Endothelial cell (in vitro differentiated cells): ENCODE results near the gene DENND1A. TPM values are rescaled to one million over a fixed set of nuclear protein-coding genes. Genes with fewer than 3 reads are reported as not detected.
A peak's percentile ranks its signal among the peaks of the same experiment; 100 is the strongest.

Experiments
- DNase-seq: peaks from one replicate; pipeline ENCODE4 v3.0.0; 2021; ENCODE audit warnings: low spot score
- H3K27ac Mint-ChIP-seq: one replicate; pipeline ENCODE4 v1.8.0; 2021; ENCODE audit warnings: mixed read lengths, inconsistent platforms; ENCODE audit not compliant: unreplicated experiment
- H3K27me3 Mint-ChIP-seq: one replicate; pipeline ENCODE4 v1.8.0; 2021; ENCODE audit warnings: mild to moderate bottlenecking, moderate library complexity, mixed read lengths, inconsistent platforms; ENCODE audit not compliant: unreplicated experiment
- H3K36me3 Mint-ChIP-seq: one replicate; pipeline ENCODE4 v1.8.0; 2021; ENCODE audit warnings: mild to moderate bottlenecking, low read depth, mixed read lengths, inconsistent platforms; ENCODE audit not compliant: unreplicated experiment
- H3K4me1 Mint-ChIP-seq: one replicate; pipeline ENCODE4 v1.8.0; 2021; ENCODE audit warnings: mild to moderate bottlenecking, mixed read lengths, inconsistent platforms; ENCODE audit not compliant: unreplicated experiment
- H3K4me3 Mint-ChIP-seq: one replicate; pipeline ENCODE4 v1.8.0; 2021; ENCODE audit warnings: mild to moderate bottlenecking, mixed read lengths, inconsistent platforms; ENCODE audit not compliant: unreplicated experiment
- H3K9me3 Mint-ChIP-seq: one replicate; pipeline ENCODE4 v1.8.0; 2021; ENCODE audit warnings: mixed read lengths, inconsistent platforms; ENCODE audit not compliant: unreplicated experiment
- CTCF ChIP-seq: fragments of 200-600 bp; sonication (generic); IDR thresholded peaks from one replicate; pipeline ENCODE4 v1.5.0; 2021; ENCODE audit warnings: antibody characterized with exemption; ENCODE audit not compliant: unreplicated experiment
- total RNA-seq: library from RNA; stranded (reverse); fragmentation: NEBNext Ultra II Directional; extraction: Animal tissue kit (Norgen Biotek cat#: 25700); gene quantifications from one replicate; pipeline ENCODE4 v1.2.1, GENCODE V29; 2021; ENCODE audit not compliant: unreplicated experiment

DENND1A gene
- total RNA-seq, 1 donor from 2014 or later: 14.1 TPM

DNA sequence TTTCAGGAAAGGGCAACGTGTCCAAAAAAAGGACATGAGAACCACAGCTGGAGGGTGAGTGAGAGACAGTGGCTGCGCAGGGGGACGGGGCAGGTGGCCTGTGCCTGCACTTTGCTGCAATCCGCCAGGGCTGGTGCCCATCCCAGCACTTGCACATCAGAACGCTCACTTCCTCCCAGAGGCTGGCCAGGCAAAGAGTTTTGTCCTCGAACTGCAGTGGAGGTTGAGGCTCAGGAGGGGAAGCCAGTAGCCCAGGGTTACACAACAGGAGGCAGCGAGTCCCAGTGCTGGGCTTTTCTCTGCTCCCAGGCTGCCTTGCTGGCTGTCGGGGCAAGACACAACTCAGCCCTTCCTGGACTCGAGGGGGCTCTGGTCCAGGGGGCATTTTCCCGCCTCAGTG lies 540.9 kb downstream of the DENND1A start:
- Mint-ChIP-seq H3K4me3 (no peak overlapping the region), H3K27ac (no peak overlapping the region), H3K4me1 (no peaks in the 10 kb centered on the region), H3K27me3 (peaks cover 2% of the 10 kb centered on the region), H3K36me3 (peaks cover 8% of the 10 kb centered on the region), H3K9me3 (no peaks in the 10 kb centered on the region)
- TF ChIP-seq CTCF: no peak
- no peak for DNase-seq

GRCh38 chr9:123387686-123388085 lies 542.2 kb downstream of the DENND1A start:
- H3K36me3 Mint-ChIP-seq: peaks cover 8% of the 10 kb centered on the region

DNA sequence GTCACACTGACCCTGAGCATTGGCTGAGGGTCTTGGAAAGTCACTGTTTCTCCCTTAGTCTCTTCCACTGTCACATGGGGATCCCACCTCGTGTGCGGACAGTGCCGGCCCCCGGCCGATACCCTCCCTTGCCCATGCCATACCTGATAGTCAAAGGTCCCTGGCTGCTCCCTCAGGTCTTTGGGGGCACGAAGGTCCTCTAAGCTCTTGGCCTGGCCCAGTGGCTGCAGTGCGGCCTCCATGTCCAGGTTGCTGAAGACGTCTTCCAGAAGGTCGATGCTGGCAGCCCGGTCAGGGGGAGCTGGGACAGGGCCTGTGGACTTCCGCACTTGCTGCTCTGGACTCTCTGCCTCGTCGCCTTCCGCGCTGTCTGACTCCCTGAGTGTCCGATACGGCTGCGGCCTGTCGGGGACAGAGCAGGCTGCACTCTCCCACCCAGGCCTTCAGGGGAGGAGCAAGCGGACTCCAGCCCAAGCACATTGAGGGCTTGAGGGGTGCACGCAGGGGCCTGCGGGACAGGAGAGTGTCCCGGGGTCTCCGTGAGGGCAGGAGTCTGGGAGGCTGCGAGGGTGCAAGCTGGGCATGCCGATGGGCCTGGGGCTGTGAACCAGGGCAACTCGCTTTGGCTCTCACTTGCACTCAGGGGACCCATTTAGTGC lies 546.3 kb downstream of the DENND1A start:
- H3K27me3 Mint-ChIP-seq: peaks cover 2% of the 10 kb centered on the region
- H3K4me1 Mint-ChIP-seq: no peaks in the 10 kb centered on the region
- no peak overlapping the region for H3K27ac Mint-ChIP-seq
- H3K4me3 Mint-ChIP-seq: no peak overlapping the region
- H3K36me3 Mint-ChIP-seq: no peaks in the 10 kb centered on the region
- no peak for DNase-seq
- H3K9me3 Mint-ChIP-seq: no peaks in the 10 kb centered on the region
- no peak for TF ChIP-seq CTCF

More at GRCh38 chr9:123387686-123388085, 542.2 kb downstream of the DENND1A start:
- TF ChIP-seq CTCF: no peak
- Mint-ChIP-seq H3K4me3 (no peak overlapping the region), H3K27me3 (peaks cover 3% of the 10 kb centered on the region), H3K9me3 (no peaks in the 10 kb centered on the region), H3K4me1 (no peaks in the 10 kb centered on the region), H3K27ac (peak overlapping the region; percentile 50)
- DNase-seq: no peak

GRCh38 chr9:123382653-123383511 lies 547.0 kb downstream of the DENND1A start:
- Mint-ChIP-seq H3K27me3 (peaks cover 2% of the 10 kb centered on the region), H3K9me3 (no peaks in the 10 kb centered on the region), H3K4me3 (no peak overlapping the region), H3K36me3 (no peaks in the 10 kb centered on the region), H3K4me1 (no peaks in the 10 kb centered on the region), H3K27ac (no peak overlapping the region)
- no peak for DNase-seq
- TF ChIP-seq CTCF: no peak
